ENCODE data around the gene GRAMD1B.
"Not testable (repeated sequence)": the region's sequence is repeated elsewhere in the genome, so short reads cannot be mapped to it uniquely, and the experiment has no call there.

GRAMD1B gene

GRCh38 chr11:123518496-123519054 is 88.5 kb downstream of the GRAMD1B start:
- Histone ChIP-seq H3K4me2 (ENCODE audit: insufficient read depth, low read length) (no peak overlapping the region), H4K20me1 (ENCODE audit: insufficient read depth, low read length) (no peaks in the 10 kb centered on the region; the same call in 1 of the 2 replicates), H3K9ac (ENCODE audit: low read depth, low read length) (no peak overlapping the region), H3K36me3 (ENCODE audit: insufficient read depth, low read length) (no peaks in the 10 kb centered on the region), H3K9me3 (ENCODE audit: insufficient read depth, low read length, severe bottlenecking) (no peaks in the 10 kb centered on the region), H3K79me2 (ENCODE audit: insufficient read depth, low read length) (no peaks in the 10 kb centered on the region), H3K4me3 (ENCODE audit: low read depth in 1 of 2, low read length in 2 of 2) (no peak overlapping the region), H3K27ac (ENCODE audit: low read length) (no peak overlapping the region), H3K4me1 (ENCODE audit: insufficient read depth, low read length) (no peaks in the 10 kb centered on the region), H3K27me3 (ENCODE audit: insufficient read depth, low read length, poor library complexity) (no peaks in the 10 kb centered on the region), H2AFZ (ENCODE audit: low read depth, low read length) (no peak overlapping the region)
- DNase-seq (no peak), ATAC-seq (ENCODE audit: insufficient read depth, low read depth) (no peak)
- no peak for TF ChIP-seq CTCF (IDR thresholded peaks at IDR 0.05; ENCODE audit: borderline replicate concordance, extremely low read depth, low read length, poor library complexity, severe bottlenecking)
- TF ChIP-seq EZH2 (IDR thresholded peaks at IDR 0.05; ENCODE audit: borderline replicate concordance, low read depth, low read length, severe bottlenecking), result no peak

- no peak for ATAC-seq (ENCODE audit: insufficient read depth, low read depth)
- Histone ChIP-seq H3K4me1 (ENCODE audit: insufficient read depth, low read length) (no peaks in the 10 kb centered on the region), H3K4me3 (ENCODE audit: low read depth in 1 of 2, low read length in 2 of 2) (no peak overlapping the region), H3K27ac (ENCODE audit: low read length) (no peak overlapping the region), H3K27me3 (ENCODE audit: insufficient read depth, low read length, poor library complexity) (no peaks in the 10 kb centered on the region), H3K4me2 (ENCODE audit: insufficient read depth, low read length) (no peak overlapping the region), H3K79me2 (ENCODE audit: insufficient read depth, low read length) (no peaks in the 10 kb centered on the region), H3K36me3 (ENCODE audit: insufficient read depth, low read length) (no peaks in the 10 kb centered on the region), H3K9ac (ENCODE audit: low read depth, low read length) (no peak overlapping the region), H4K20me1 (ENCODE audit: insufficient read depth, low read length) (peaks cover under 1% of the 10 kb centered on the region; the same call in 1 of the 2 replicates), H3K9me3 (ENCODE audit: insufficient read depth, low read length, severe bottlenecking) (no peaks in the 10 kb centered on the region), H2AFZ (ENCODE audit: low read depth, low read length) (no peak overlapping the region)
- DNase-seq, result no peak
- TF ChIP-seq CTCF (IDR thresholded peaks at IDR 0.05; ENCODE audit: borderline replicate concordance, extremely low read depth, low read length, poor library complexity, severe bottlenecking), result no peak
- no peak for TF ChIP-seq EZH2 (IDR thresholded peaks at IDR 0.05; ENCODE audit: borderline replicate concordance, low read depth, low read length, severe bottlenecking)
Measured at GRCh38 chr11:123519055-123519796, 89.2 kb downstream of the GRAMD1B start.

GRCh38 chr11:123519797-123520193 is 89.7 kb downstream of the GRAMD1B start:
- no peak overlapping the region for H3K27ac ChIP-seq (ENCODE audit: low read length)
- no peak overlapping the region for H2AFZ ChIP-seq (ENCODE audit: low read depth, low read length)

GRCh38 chr11:123520476-123520875 is 90.4 kb downstream of the GRAMD1B start:
- not testable (repeated sequence) for H3K27me3 ChIP-seq (ENCODE audit: insufficient read depth, low read length, poor library complexity); H3K9ac ChIP-seq (ENCODE audit: low read depth, low read length); H3K79me2 ChIP-seq (ENCODE audit: insufficient read depth, low read length); H4K20me1 ChIP-seq (ENCODE audit: insufficient read depth, low read length); H3K36me3 ChIP-seq (ENCODE audit: insufficient read depth, low read length); H3K27ac ChIP-seq (ENCODE audit: low read length); DNase-seq; H3K4me2 ChIP-seq (ENCODE audit: insufficient read depth, low read length); H3K4me1 ChIP-seq (ENCODE audit: insufficient read depth, low read length); H3K4me3 ChIP-seq (ENCODE audit: low read depth in 1 of 2, low read length in 2 of 2); H2AFZ ChIP-seq (ENCODE audit: low read depth, low read length); H3K9me3 ChIP-seq (ENCODE audit: insufficient read depth, low read length, severe bottlenecking); ATAC-seq (ENCODE audit: insufficient read depth, low read depth)

More at GRCh38 chr11:123519797-123520193, 89.7 kb downstream of the GRAMD1B start:
- Histone ChIP-seq H3K9me3 (ENCODE audit: insufficient read depth, low read length, severe bottlenecking) (no peaks in the 10 kb centered on the region), H3K79me2 (ENCODE audit: insufficient read depth, low read length) (no peaks in the 10 kb centered on the region), H3K4me1 (ENCODE audit: insufficient read depth, low read length) (no peaks in the 10 kb centered on the region), H4K20me1 (ENCODE audit: insufficient read depth, low read length) (peaks cover 4% of the 10 kb centered on the region; the same call in 1 of the 2 replicates), H3K4me2 (ENCODE audit: insufficient read depth, low read length) (no peak overlapping the region), H3K27me3 (ENCODE audit: insufficient read depth, low read length, poor library complexity) (no peaks in the 10 kb centered on the region), H3K36me3 (ENCODE audit: insufficient read depth, low read length) (no peaks in the 10 kb centered on the region), H3K4me3 (ENCODE audit: low read depth in 1 of 2, low read length in 2 of 2) (no peak overlapping the region), H3K9ac (ENCODE audit: low read depth, low read length) (no peak overlapping the region)
- DNase-seq (no peak), ATAC-seq (ENCODE audit: insufficient read depth, low read depth) (no peak)
- TF ChIP-seq CTCF (IDR thresholded peaks at IDR 0.05; ENCODE audit: borderline replicate concordance, extremely low read depth, low read length, poor library complexity, severe bottlenecking), result no peak
- no peak for TF ChIP-seq EZH2 (IDR thresholded peaks at IDR 0.05; ENCODE audit: borderline replicate concordance, low read depth, low read length, severe bottlenecking)
